Parathyroid adenoma (tissue), 2 donors: Measurements from ENCODE around the gene CERS1.

ENCODE experiments used
- H2AFZ ChIP-seq: fragments of 300-600 bp; sonication (generic); one replicate; pipeline ENCODE4 v1.7.0; 2017; ENCODE audit warnings: antibody characterized with exemption, mild to moderate bottlenecking
- H3K27ac ChIP-seq: fragments of 300-600 bp; sonication (generic); one replicate; pipeline ENCODE4 v1.7.0; 2017
- H3K27me3 ChIP-seq: fragments of 300-600 bp; sonication (generic); one replicate; pipeline ENCODE4 v1.7.0; 2017; ENCODE audit warnings: low read length; ENCODE audit not compliant: control insufficient read depth, insufficient read depth
- H3K36me3 ChIP-seq: fragments of 300-600 bp; sonication (generic); one replicate; pipeline ENCODE4 v1.7.0; 2017; ENCODE audit warnings: low read length; ENCODE audit not compliant: control insufficient read depth, insufficient read depth
- H3K4me1 ChIP-seq: fragments of 300-600 bp; sonication (generic); one replicate; pipeline ENCODE4 v1.7.0; 2017; ENCODE audit warnings: control low read depth
- H3K4me2 ChIP-seq: fragments of 300-600 bp; sonication (generic); one replicate; pipeline ENCODE4 v1.7.0; 2017; ENCODE audit warnings: low read length
- H3K4me3 ChIP-seq: fragments of 300-600 bp; sonication (generic); one replicate; pipeline ENCODE4 v1.7.0; 2017; ENCODE audit warnings: low read depth, low read length
- H3K79me2 ChIP-seq: fragments of 300-600 bp; sonication (generic); one replicate; pipeline ENCODE4 v1.7.0; 2017; ENCODE audit warnings: control low read depth
- H3K9ac ChIP-seq: fragments of 300-600 bp; sonication (generic); one replicate; pipeline ENCODE4 v1.7.0; 2017; ENCODE audit warnings: mild to moderate bottlenecking
- H3K9me3 ChIP-seq: fragments of 300-600 bp; sonication (generic); one replicate; pipeline ENCODE4 v1.7.0; 2017; ENCODE audit warnings: low read length; ENCODE audit not compliant: control insufficient read depth
- TF ChIP-seq, protein P1 (sequence below): fragments of 300-600 bp; sonication (generic); IDR thresholded peaks from one replicate; pipeline ENCODE4 v1.7.0; 2017; ENCODE audit warnings: antibody characterized with exemption, mild to moderate bottlenecking
- donor health status: primary hyperparathyroidism.

The CERS1 gene, protein sequence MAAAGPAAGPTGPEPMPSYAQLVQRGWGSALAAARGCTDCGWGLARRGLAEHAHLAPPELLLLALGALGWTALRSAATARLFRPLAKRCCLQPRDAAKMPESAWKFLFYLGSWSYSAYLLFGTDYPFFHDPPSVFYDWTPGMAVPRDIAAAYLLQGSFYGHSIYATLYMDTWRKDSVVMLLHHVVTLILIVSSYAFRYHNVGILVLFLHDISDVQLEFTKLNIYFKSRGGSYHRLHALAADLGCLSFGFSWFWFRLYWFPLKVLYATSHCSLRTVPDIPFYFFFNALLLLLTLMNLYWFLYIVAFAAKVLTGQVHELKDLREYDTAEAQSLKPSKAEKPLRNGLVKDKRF

DNA sequence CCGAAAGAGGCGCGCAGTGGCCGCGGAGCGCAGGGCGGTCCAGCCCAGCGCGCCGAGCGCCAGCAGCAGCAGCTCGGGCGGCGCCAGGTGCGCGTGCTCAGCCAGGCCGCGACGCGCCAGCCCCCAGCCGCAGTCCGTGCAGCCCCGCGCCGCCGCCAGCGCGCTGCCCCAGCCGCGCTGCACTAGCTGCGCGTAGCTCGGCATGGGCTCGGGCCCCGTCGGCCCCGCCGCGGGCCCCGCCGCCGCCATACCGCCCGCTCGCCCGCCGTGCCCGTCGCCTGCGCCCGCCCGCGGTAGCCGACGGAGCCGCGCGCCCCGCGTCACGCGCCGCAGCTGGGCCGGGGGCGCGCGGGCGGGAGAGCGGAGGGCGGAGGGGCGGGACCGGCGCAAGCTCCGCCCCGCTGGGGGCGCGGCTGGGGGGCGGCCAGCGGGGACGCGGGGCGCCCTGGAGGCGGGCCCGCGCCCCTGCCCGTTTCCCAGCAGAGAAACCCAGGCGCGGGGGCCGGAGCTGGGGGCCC is at the start of gene CERS1:
Gene CERS1, minus strand, starts transcription at position 335 of the 518 bp plus-strand sequence. Its CDS starts 86 bp downstream, at position 249.
- Histone ChIP-seq H3K27ac (no peak within 1 kb of the TSS), H3K4me1 (peaks cover 2% of the 10 kb centered on the region), H3K4me2 (peak within 1 kb of the TSS; percentile 72), H3K36me3 (no peaks in the 10 kb centered on the region), H3K9ac (no peak within 1 kb of the TSS), H3K79me2 (no peaks in the 10 kb centered on the region), H3K4me3 (peak within 1 kb of the TSS; percentile 46), H3K9me3 (no peaks in the 10 kb centered on the region), H3K27me3 (no peaks in the 10 kb centered on the region), H2AFZ (peak within 1 kb of the TSS; percentile 77)
- TF ChIP-seq, protein P1, sequence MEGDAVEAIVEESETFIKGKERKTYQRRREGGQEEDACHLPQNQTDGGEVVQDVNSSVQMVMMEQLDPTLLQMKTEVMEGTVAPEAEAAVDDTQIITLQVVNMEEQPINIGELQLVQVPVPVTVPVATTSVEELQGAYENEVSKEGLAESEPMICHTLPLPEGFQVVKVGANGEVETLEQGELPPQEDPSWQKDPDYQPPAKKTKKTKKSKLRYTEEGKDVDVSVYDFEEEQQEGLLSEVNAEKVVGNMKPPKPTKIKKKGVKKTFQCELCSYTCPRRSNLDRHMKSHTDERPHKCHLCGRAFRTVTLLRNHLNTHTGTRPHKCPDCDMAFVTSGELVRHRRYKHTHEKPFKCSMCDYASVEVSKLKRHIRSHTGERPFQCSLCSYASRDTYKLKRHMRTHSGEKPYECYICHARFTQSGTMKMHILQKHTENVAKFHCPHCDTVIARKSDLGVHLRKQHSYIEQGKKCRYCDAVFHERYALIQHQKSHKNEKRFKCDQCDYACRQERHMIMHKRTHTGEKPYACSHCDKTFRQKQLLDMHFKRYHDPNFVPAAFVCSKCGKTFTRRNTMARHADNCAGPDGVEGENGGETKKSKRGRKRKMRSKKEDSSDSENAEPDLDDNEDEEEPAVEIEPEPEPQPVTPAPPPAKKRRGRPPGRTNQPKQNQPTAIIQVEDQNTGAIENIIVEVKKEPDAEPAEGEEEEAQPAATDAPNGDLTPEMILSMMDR = no peak

GRCh38 chr19:18945297-18945696 is 49.3 kb upstream of the CERS1 start:
- Histone ChIP-seq H3K9ac (no peak overlapping the region), H3K4me3 (no peak overlapping the region), H3K27ac (no peak overlapping the region), H3K9me3 (no peaks in the 10 kb centered on the region), H3K4me2 (no peak overlapping the region), H3K4me1 (peaks cover 4% of the 10 kb centered on the region), H3K27me3 (no peaks in the 10 kb centered on the region), H3K36me3 (no peaks in the 10 kb centered on the region), H2AFZ (no peak overlapping the region), H3K79me2 (no peaks in the 10 kb centered on the region)
- TF ChIP-seq, protein P1 = no peak

- Histone ChIP-seq H3K9me3 (no peaks in the 10 kb centered on the region), H3K27me3 (no peaks in the 10 kb centered on the region), H3K4me1 (peaks cover 7% of the 10 kb centered on the region), H3K27ac (no peak overlapping the region), H2AFZ (no peak overlapping the region), H3K4me3 (no peak overlapping the region), H3K36me3 (no peaks in the 10 kb centered on the region), H3K4me2 (no peak overlapping the region), H3K79me2 (peaks cover 2% of the 10 kb centered on the region), H3K9ac (no peak overlapping the region)
- TF ChIP-seq, protein P1 = no peak
Observed at GRCh38 chr19:18943465-18943864, 47.5 kb upstream of the CERS1 start.

- no peak overlapping the region for H3K4me2 ChIP-seq
- no peak overlapping the region for H3K4me3 ChIP-seq
- no peaks in the 10 kb centered on the region for H3K9me3 ChIP-seq
- no peak overlapping the region for H3K9ac ChIP-seq
- H3K27ac ChIP-seq = no peak overlapping the region
- H3K4me1 ChIP-seq = peaks cover 7% of the 10 kb centered on the region
- no peaks in the 10 kb centered on the region for H3K27me3 ChIP-seq
- TF ChIP-seq, protein P1 = no peak
- H2AFZ ChIP-seq = no peak overlapping the region
- H3K79me2 ChIP-seq = peaks cover 2% of the 10 kb centered on the region
- H3K36me3 ChIP-seq = no peaks in the 10 kb centered on the region
Observed at GRCh38 chr19:18942692-18943091, 46.7 kb upstream of the CERS1 start.
